Body of pancreas (tissue), 4 donors: ENCODE measurements around the gene IP6K3.

Source experiments
- CTCF ChIP-seq, 7 experiments: fragments of 450-650 bp in 4 of 7; fragments of 200-600 bp in 3 of 7; sonication (generic) in 3 of 7; IDR thresholded peaks; one replicate each; pipeline ENCODE4 v1.5.1; 2016 to 2019; ENCODE audit warnings: antibody characterized with exemption in 7 of 7
- POLR2A ChIP-seq, 3 donors: fragments of 450-650 bp; IDR thresholded peaks; one replicate each; pipeline ENCODE4 v1.6.1; 2016; ENCODE audit warnings: antibody characterized with exemption in 3 of 3, mild to moderate bottlenecking in 2 of 3

GRCh38 chr6:33764036-33764435 is 17.3 kb upstream of the IP6K3 start:
- TF ChIP-seq CTCF (IDR thresholded peaks at IDR 0.05): no peak
- TF ChIP-seq POLR2A (IDR thresholded peaks at IDR 0.05): no peak
